Glutamatergic neuron (in vitro differentiated cells): ENCODE data around the gene F5. TPM values are rescaled to one million over a fixed set of nuclear protein-coding genes. Genes with fewer than 3 reads are reported as not detected.

Source experiments
- DNase-seq: peaks from one replicate; pipeline ENCODE4 v3.0.0; 2022
- H3K27ac Mint-ChIP-seq: one replicate; pipeline ENCODE4 v1.8.0; 2020; ENCODE audit warnings: mild to moderate bottlenecking, mixed read lengths, inconsistent platforms; ENCODE audit not compliant: unreplicated experiment
- H3K27me3 Mint-ChIP-seq: one replicate; pipeline ENCODE4 v1.8.0; 2020; ENCODE audit warnings: mild to moderate bottlenecking, moderate library complexity, mixed read lengths, inconsistent platforms; ENCODE audit not compliant: unreplicated experiment
- H3K36me3 Mint-ChIP-seq: one replicate; pipeline ENCODE4 v1.8.0; 2020; ENCODE audit warnings: mild to moderate bottlenecking, mixed read lengths, inconsistent platforms; ENCODE audit not compliant: unreplicated experiment
- H3K4me1 Mint-ChIP-seq: one replicate; pipeline ENCODE4 v1.8.0; 2020; ENCODE audit warnings: mild to moderate bottlenecking, low read depth, mixed read lengths, inconsistent platforms; ENCODE audit not compliant: unreplicated experiment
- H3K4me3 Mint-ChIP-seq: one replicate; pipeline ENCODE4 v1.8.0; 2020; ENCODE audit warnings: mild to moderate bottlenecking, mixed read lengths, inconsistent platforms; ENCODE audit not compliant: unreplicated experiment
- H3K9me3 Mint-ChIP-seq: one replicate; pipeline ENCODE4 v1.8.0; 2020; ENCODE audit warnings: mild to moderate bottlenecking, moderate library complexity, mixed read lengths, inconsistent platforms; ENCODE audit not compliant: unreplicated experiment
- CTCF ChIP-seq: fragments of 200-600 bp; sonication (generic); IDR thresholded peaks from one replicate; pipeline ENCODE4 v1.5.0; 2021; ENCODE audit not compliant: partially characterized antibody, unreplicated experiment
- total RNA-seq: library from RNA; stranded (reverse); fragmentation: NEBNext Ultra II Directional; extraction: Animal tissue kit (Norgen Biotek cat#: 25700); gene quantifications from one replicate; pipeline ENCODE4 v1.2.1, GENCODE V29; 2021; ENCODE audit not compliant: unreplicated experiment

F5 gene
- total RNA-seq, 1 donor from 2014 or later: not detected

GRCh38 chr1:169588785-169589485 lies 2.7 kb upstream of the F5 start:
- no peak for TF ChIP-seq CTCF
- Mint-ChIP-seq H3K9me3 (no peaks in the 10 kb centered on the region), H3K27me3 (no peaks in the 10 kb centered on the region), H3K4me3 (no peak overlapping the region), H3K4me1 (no peaks in the 10 kb centered on the region), H3K27ac (no peak overlapping the region), H3K36me3 (no peaks in the 10 kb centered on the region)
- no peak for DNase-seq

GRCh38 chr1:169588112-169588511 lies 1.8 kb upstream of the F5 start:
- H3K4me1 Mint-ChIP-seq: no peaks in the 10 kb centered on the region
- no peak for TF ChIP-seq CTCF
- no peak overlapping the region for H3K27ac Mint-ChIP-seq
- no peak for DNase-seq
- H3K4me3 Mint-ChIP-seq: no peak overlapping the region
- no peaks in the 10 kb centered on the region for H3K36me3 Mint-ChIP-seq
- no peaks in the 10 kb centered on the region for H3K27me3 Mint-ChIP-seq
- H3K9me3 Mint-ChIP-seq: no peaks in the 10 kb centered on the region

DNA sequence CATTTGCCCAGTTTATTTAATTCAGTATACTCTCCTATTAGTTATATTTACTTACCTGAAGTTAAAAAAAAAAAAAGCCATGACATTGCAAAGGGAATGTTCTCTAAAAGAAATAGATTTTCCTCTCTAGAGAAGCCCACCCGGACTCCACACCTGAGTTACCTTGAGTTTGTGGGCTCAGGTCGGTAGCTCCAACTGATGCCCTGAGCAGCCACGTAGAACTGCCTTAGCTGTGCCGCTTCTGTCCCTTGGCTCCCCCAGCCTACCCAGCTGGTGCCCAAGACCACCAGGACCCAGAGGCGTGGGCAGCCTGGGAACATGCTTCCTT lies 250 bp downstream of the F5 start:
- Mint-ChIP-seq H3K4me3 (no peak overlapping the region), H3K27me3 (no peaks in the 10 kb centered on the region), H3K27ac (no peak overlapping the region), H3K9me3 (no peaks in the 10 kb centered on the region), H3K4me1 (no peaks in the 10 kb centered on the region), H3K36me3 (no peaks in the 10 kb centered on the region)
- TF ChIP-seq CTCF: no peak
- no peak for DNase-seq

- no peak for DNase-seq
- no peaks in the 10 kb centered on the region for H3K9me3 Mint-ChIP-seq
- H3K27ac Mint-ChIP-seq: no peak overlapping the region
- no peaks in the 10 kb centered on the region for H3K36me3 Mint-ChIP-seq
- no peak overlapping the region for H3K4me3 Mint-ChIP-seq
- TF ChIP-seq CTCF: no peak
- H3K27me3 Mint-ChIP-seq: no peaks in the 10 kb centered on the region
- H3K4me1 Mint-ChIP-seq: no peaks in the 10 kb centered on the region
Observed at GRCh38 chr1:169585181-169585580, 1.1 kb downstream of the F5 start.

- no peak for DNase-seq
- H3K27me3 Mint-ChIP-seq: no peaks in the 10 kb centered on the region
- TF ChIP-seq CTCF: no peak
- no peaks in the 10 kb centered on the region for H3K9me3 Mint-ChIP-seq
- H3K27ac Mint-ChIP-seq: no peak overlapping the region
- no peaks in the 10 kb centered on the region for H3K4me1 Mint-ChIP-seq
- H3K4me3 Mint-ChIP-seq: no peak overlapping the region
- no peaks in the 10 kb centered on the region for H3K36me3 Mint-ChIP-seq
Observed at GRCh38 chr1:169584483-169585144, 1.7 kb downstream of the F5 start.
